ENCODE results near the gene SLC7A11. TPM values are rescaled to one million over a fixed set of nuclear protein-coding genes. Genes with fewer than 3 reads are reported as not detected.

Gene SLC7A11
- total RNA-seq, 4 donors from 2014 or later = 0.61 to 1.2 (median 0.73) TPM

DNA sequence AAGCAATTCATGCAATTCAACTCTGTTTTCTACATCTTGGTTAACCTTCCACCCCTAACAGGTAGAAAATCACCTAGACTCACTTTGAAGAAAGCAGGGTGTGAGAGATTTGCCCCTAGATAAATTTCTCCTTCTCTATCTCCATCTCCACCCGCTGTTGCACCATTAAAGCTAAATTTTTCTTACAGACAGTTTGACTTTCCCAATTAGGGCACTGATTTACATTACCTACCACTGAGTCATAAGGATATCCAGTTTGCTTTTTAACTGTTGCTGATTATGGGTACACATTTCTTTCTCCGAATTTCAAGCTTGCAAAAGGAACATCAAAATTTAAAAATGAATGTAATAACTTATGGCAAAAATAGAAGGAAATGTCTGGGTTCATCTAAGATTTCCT lies 13.0 kb downstream of the SLC7A11 start:
- 85 to 92% methylated on average over 2 of the region's 2 CpGs for WGBS, 2 donors
- intact Hi-C loops (cut with DNase I; ENCODE audit: low total_unique reads) = no loop called here
- no peak for DNase-seq (ENCODE audit: low spot score in 2 of 2)
- TF ChIP-seq, protein P1, sequence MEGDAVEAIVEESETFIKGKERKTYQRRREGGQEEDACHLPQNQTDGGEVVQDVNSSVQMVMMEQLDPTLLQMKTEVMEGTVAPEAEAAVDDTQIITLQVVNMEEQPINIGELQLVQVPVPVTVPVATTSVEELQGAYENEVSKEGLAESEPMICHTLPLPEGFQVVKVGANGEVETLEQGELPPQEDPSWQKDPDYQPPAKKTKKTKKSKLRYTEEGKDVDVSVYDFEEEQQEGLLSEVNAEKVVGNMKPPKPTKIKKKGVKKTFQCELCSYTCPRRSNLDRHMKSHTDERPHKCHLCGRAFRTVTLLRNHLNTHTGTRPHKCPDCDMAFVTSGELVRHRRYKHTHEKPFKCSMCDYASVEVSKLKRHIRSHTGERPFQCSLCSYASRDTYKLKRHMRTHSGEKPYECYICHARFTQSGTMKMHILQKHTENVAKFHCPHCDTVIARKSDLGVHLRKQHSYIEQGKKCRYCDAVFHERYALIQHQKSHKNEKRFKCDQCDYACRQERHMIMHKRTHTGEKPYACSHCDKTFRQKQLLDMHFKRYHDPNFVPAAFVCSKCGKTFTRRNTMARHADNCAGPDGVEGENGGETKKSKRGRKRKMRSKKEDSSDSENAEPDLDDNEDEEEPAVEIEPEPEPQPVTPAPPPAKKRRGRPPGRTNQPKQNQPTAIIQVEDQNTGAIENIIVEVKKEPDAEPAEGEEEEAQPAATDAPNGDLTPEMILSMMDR (IDR thresholded peaks at IDR 0.05) = no peak
- TF ChIP-seq POLR2A (IDR thresholded peaks at IDR 0.05) = no peak
- no peak overlapping the region for H3K4me3 ChIP-seq (ENCODE audit: low read depth, poor library complexity, severe bottlenecking)

DNA sequence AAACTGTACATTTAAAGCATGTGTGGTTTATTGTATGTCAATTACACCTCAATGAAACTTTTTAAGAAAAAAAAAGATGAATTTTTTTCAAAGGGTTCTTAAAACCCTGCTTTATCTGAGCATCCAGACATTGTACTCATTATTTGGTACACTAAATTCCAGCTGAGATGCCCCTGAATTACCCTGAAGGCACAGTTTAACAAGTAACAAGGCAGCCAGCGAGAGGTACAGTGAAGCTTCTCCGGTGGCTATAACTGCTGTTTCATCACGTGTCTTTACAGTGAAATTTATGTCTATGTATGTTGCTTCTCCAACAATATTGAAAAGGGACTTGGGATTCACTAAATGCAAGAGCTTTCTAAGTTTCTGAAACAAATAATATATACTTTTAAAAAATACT lies 15.8 kb downstream of the SLC7A11 start:
- no peak for TF ChIP-seq POLR2A (IDR thresholded peaks at IDR 0.05)
- TF ChIP-seq, protein P1 (IDR thresholded peaks at IDR 0.05) = no peak
- H3K4me3 ChIP-seq (ENCODE audit: low read depth, poor library complexity, severe bottlenecking) = no peak overlapping the region
- DNase-seq (ENCODE audit: low spot score in 2 of 2) = no peak
- WGBS, 2 donors = 64 to 74% methylated on average over 3 of the region's 3 CpGs
- intact Hi-C loops (cut with DNase I; ENCODE audit: low total_unique reads) = no loop called here

DNA sequence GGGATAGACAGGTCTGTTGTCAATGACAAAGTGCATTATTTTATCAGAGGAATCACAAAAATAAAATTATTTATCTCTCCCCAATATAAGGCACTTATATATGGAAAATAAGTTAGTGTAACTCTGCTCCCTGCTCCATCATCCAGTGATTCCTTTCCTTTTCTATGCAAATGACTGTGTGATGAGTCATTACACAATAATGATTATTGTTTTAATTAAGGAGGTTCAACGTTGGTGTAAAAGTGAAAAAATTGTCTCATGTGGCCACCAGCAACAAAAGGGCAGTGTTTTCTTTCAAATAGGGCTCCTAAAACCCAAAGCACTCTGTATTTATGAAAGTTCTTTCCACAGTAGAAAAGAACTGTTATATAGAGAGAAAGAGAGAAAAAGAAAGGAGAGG lies 16.7 kb downstream of the SLC7A11 start:
- no peak overlapping the region for H3K4me3 ChIP-seq (ENCODE audit: low read depth, poor library complexity, severe bottlenecking)
- DNase-seq (ENCODE audit: low spot score in 2 of 2) = no peak
- intact Hi-C loops (cut with DNase I; ENCODE audit: low total_unique reads) = no loop called here
- WGBS, 2 donors = 12 to 14% methylated on average over 1 of the region's 1 CpG
- TF ChIP-seq, protein P1 (IDR thresholded peaks at IDR 0.05) = no peak
- TF ChIP-seq POLR2A (IDR thresholded peaks at IDR 0.05) = no peak

DNA sequence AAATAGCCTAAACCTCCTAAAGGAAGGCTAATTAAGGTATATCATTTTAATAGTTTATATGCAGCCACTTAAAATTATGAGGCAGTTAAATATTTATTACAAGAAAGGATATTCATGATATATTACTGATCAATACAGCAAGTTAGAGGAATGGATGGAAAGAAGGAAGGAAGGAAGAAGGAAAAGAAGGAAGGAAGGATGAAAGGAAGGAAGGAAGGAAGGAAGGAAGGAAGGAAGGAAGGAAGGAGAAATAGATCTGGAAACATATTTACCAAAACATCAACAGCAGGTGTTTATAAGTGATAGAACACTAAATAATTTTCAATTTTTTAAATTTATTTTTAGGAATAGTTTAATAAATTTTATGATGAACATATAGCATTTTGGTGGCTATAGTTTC lies 17.5 kb downstream of the SLC7A11 start:
- TF ChIP-seq, protein P1 (IDR thresholded peaks at IDR 0.05) = no peak
- TF ChIP-seq POLR2A (IDR thresholded peaks at IDR 0.05) = no peak
- intact Hi-C loops (cut with DNase I; ENCODE audit: low total_unique reads) = no loop called here
- DNase-seq (ENCODE audit: low spot score in 2 of 2) = no peak

DNA sequence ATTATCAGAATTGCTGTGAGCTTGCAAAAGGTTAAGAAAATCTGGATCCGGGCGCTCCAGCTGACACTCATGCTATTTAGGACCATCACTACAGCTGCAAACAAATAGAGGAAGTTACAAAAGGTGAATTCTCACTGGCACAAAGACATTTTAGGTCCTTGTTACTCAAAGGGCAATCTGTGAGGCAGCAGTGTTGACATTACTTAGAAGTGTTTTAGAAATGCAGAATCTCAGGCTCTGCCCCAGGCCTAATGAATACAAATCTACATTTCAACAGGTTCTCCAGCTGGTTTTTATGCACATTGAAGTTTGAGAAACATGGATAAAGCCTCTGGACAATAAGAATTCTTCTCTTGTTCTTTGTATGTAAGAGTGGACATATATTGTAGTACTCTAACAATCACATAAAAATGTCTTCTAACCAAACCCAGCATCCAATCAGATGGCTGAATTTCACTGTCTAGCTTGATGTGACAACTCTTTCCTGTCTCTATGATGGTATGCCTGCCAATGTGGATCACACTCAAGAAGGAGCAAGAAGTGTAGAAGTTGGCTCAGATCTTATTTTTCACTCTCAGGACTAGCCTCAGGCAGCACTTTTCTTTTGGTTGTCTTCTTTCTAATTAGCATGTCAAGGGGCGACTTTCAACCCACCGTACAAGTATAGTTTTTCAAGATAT lies 18.8 kb downstream of the SLC7A11 start:
- intact Hi-C loops (cut with DNase I; ENCODE audit: low total_unique reads) = no loop called here
- no peak overlapping the region for H3K4me3 ChIP-seq (ENCODE audit: low read depth, poor library complexity, severe bottlenecking)
- DNase-seq (ENCODE audit: low spot score in 2 of 2) = no peak
- TF ChIP-seq POLR2A (IDR thresholded peaks at IDR 0.05) = no peak
- TF ChIP-seq, protein P1 (IDR thresholded peaks at IDR 0.05) = no peak
- WGBS, 2 donors = 81 to 87% methylated on average over 4 of the region's 4 CpGs

More for the DNA sequence above, 17.5 kb downstream of the SLC7A11 start:
- no peak overlapping the region for H3K4me3 ChIP-seq (ENCODE audit: low read depth, poor library complexity, severe bottlenecking)

DNA sequence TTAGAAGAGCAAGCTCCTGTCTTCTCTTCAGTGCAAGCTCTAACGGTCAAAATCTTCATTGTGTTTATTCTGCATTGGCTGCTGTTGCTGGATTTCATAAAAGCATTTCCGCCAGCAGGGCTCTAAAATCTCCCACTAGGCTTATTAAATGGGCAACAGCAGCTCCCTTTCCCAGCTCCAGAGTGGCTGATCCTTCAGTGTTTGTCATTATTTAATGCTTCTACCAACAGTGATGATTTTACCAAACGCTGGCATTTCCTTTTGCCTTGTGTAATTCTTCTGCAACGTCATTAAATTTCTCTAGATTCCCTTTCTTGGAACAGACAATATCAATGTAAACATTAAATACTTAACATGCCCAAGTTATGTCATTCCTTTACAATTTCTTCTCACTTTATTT lies 20.1 kb downstream of the SLC7A11 start:
- no peak for DNase-seq (ENCODE audit: low spot score in 2 of 2)
- H3K4me3 ChIP-seq (ENCODE audit: low read depth, poor library complexity, severe bottlenecking) = no peak overlapping the region
- TF ChIP-seq POLR2A (IDR thresholded peaks at IDR 0.05) = no peak
- TF ChIP-seq, protein P1 (IDR thresholded peaks at IDR 0.05) = no peak
- WGBS, 2 donors = 34 to 35% methylated on average over 4 of the region's 4 CpGs
- intact Hi-C loops (cut with DNase I; ENCODE audit: low total_unique reads) = no loop called here

Measured in lower leg skin (tissue), 4 donors.